ENCODE measurements around the gene AATF. TPM values are rescaled to one million over a fixed set of nuclear protein-coding genes. Genes with fewer than 3 reads are reported as not detected.

The AATF gene
- total RNA-seq, 4 donors from 2014 or later, result 16.5 to 54.2 (median 26.9) TPM

GRCh38 chr17:36928471-36929345 lies 20.0 kb upstream of the AATF start:
- WGBS, 2 donors (ENCODE audit: low coverage in 1 of 2), result 48 to 58% methylated on average over 6 to 13 of the region's 13 CpGs
- Histone ChIP-seq H3K36me3 (no peaks in the 10 kb centered on the region), H3K27me3 (peaks cover 79% of the 10 kb centered on the region), H3K4me1 (peaks cover 5 to 25% (median 20%) of the 10 kb centered on the region in 4 donors), H3K27ac (no peak overlapping the region), H3K9me3 (no peaks in the 10 kb centered on the region), H3K4me3 (no peak overlapping the region)
- TF ChIP-seq, protein P1, sequence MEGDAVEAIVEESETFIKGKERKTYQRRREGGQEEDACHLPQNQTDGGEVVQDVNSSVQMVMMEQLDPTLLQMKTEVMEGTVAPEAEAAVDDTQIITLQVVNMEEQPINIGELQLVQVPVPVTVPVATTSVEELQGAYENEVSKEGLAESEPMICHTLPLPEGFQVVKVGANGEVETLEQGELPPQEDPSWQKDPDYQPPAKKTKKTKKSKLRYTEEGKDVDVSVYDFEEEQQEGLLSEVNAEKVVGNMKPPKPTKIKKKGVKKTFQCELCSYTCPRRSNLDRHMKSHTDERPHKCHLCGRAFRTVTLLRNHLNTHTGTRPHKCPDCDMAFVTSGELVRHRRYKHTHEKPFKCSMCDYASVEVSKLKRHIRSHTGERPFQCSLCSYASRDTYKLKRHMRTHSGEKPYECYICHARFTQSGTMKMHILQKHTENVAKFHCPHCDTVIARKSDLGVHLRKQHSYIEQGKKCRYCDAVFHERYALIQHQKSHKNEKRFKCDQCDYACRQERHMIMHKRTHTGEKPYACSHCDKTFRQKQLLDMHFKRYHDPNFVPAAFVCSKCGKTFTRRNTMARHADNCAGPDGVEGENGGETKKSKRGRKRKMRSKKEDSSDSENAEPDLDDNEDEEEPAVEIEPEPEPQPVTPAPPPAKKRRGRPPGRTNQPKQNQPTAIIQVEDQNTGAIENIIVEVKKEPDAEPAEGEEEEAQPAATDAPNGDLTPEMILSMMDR (IDR thresholded peaks at IDR 0.05), result no peak
- TF ChIP-seq EP300 (IDR thresholded peaks at IDR 0.05; ENCODE audit: low read depth), result no peak
- TF ChIP-seq POLR2A (IDR thresholded peaks at IDR 0.05), result no peak
- no peak for TF ChIP-seq POLR2AphosphoS5 (IDR thresholded peaks at IDR 0.05)
- DNase-seq, result no peak
- in situ Hi-C loops (cut with MboI; ENCODE audit: low pct_ligation_motif_present in 1 of 4, low pct_unique_long_range_greater_than_20kb in 1 of 4, low sequenced_read_pairs in 3 of 4), result no loop called here
- intact Hi-C loops (cut with DNase I; ENCODE audit: low total_unique reads), result no loop called here

DNA sequence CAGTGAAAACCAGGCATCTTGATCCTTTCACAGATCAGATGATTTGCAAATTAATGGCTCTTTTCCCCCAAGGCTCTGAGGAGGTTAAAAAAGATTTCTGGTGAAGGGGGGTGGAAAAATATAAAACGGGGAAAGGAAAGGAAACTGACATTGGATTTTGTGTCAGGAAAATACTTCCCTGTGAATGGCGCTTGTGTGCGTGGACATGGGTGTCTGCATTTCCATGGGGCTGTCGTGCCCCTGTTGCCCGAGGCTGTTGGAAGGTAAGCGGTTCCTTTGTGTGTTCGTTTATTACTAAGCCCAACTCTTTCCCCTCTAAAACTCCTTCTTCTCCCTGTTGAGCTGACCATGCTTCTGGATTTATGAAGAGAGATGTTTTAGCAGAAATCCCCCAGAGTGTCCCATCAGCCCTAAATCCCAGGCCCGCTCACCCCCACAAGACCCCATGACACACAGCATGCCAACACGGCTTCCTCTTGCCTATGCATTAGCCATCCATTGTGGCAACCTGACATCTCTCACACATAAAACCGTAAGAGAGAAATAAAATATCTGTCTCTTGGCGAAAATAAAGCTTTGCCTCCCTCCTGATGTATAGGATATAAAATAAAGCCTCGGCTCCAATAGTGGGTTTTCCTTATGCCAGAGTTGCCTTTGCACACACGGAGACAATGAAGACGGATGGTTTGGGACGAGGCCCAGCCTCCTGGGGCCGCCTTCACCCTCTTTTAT lies 18.7 kb upstream of the AATF start:
- no peaks in the 10 kb centered on the region for H3K9me3 ChIP-seq
- peaks cover 91% of the 10 kb centered on the region for H3K27me3 ChIP-seq
- no peak for TF ChIP-seq POLR2A (IDR thresholded peaks at IDR 0.05)
- H3K36me3 ChIP-seq, result no peaks in the 10 kb centered on the region
- WGBS, 2 donors (ENCODE audit: low coverage in 1 of 2), result 30 to 46% methylated on average over 6 to 16 of the region's 16 CpGs
- H3K4me3 ChIP-seq, result no peak overlapping the region
- no peak overlapping the region for H3K27ac ChIP-seq
- DNase-seq, result no peak
- peaks cover 13 to 38% (median 33%) of the 10 kb centered on the region in 4 donors for H3K4me1 ChIP-seq
- intact Hi-C loops (cut with DNase I; ENCODE audit: low total_unique reads), result no loop called here
- in situ Hi-C loops (cut with MboI; ENCODE audit: low pct_ligation_motif_present in 1 of 4, low pct_unique_long_range_greater_than_20kb in 1 of 4, low sequenced_read_pairs in 3 of 4), result no loop called here

GRCh38 chr17:36930583-36930900 lies 18.2 kb upstream of the AATF start:
- 67 to 100% methylated on average over 1 of the region's 1 CpG for WGBS, 2 donors (ENCODE audit: low coverage in 1 of 2)
- Histone ChIP-seq H3K27me3 (peaks cover 97% of the 10 kb centered on the region), H3K4me3 (no peak overlapping the region), H3K9me3 (no peaks in the 10 kb centered on the region), H3K4me1 (peaks cover 13 to 43% (median 38%) of the 10 kb centered on the region in 4 donors), H3K27ac (no peak overlapping the region), H3K36me3 (no peaks in the 10 kb centered on the region)
- in situ Hi-C loops (cut with MboI; ENCODE audit: low pct_ligation_motif_present in 1 of 4, low pct_unique_long_range_greater_than_20kb in 1 of 4, low sequenced_read_pairs in 3 of 4), result no loop called here
- TF ChIP-seq EP300 (IDR thresholded peaks at IDR 0.05; ENCODE audit: low read depth), result no peak
- TF ChIP-seq, protein P1 (IDR thresholded peaks at IDR 0.05), result no peak
- TF ChIP-seq POLR2AphosphoS5 (IDR thresholded peaks at IDR 0.05), result no peak
- TF ChIP-seq POLR2A (IDR thresholded peaks at IDR 0.05), result no peak
- DNase-seq, result no peak
- intact Hi-C loops (cut with DNase I; ENCODE audit: low total_unique reads), result no loop called here

DNA sequence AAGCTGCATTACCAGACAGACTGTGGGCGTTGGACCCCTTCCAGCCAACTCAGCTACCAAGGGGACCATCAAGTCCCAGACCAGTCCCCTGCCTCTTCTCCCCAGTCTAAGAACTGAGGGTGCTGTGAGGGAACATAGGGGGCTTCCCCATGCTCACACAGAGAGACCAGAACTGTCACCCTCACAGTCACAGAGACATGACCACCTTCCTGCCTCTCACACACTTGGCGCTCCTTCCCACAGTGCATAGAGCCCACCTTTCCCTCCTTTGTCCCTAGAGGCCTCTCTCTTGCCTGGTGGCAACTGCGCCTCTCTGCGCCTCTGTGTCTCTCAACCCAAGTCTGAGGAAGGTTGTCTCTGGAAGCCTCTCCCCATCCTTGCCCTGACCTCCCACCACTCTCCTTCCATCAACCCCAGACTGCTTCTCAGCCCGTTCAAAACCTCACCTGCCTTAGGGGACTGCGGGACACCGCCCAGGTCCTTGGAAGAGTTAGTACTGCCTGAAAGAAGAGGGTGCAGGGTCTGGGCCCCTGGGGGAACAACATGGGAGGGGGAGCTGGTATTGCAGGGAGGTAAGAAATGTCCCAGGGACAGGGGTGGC lies 17.6 kb upstream of the AATF start:
- intact Hi-C loops (cut with DNase I; ENCODE audit: low total_unique reads) (no loop called here), in situ Hi-C loops (cut with MboI; ENCODE audit: low pct_ligation_motif_present in 1 of 4, low pct_unique_long_range_greater_than_20kb in 1 of 4, low sequenced_read_pairs in 3 of 4) (no loop called here)
- TF ChIP-seq, protein P1 (IDR thresholded peaks at IDR 0.05), result no peak
- TF ChIP-seq POLR2AphosphoS5 (IDR thresholded peaks at IDR 0.05) (no peak), EP300 (IDR thresholded peaks at IDR 0.05; ENCODE audit: low read depth) (no peak), POLR2A (IDR thresholded peaks at IDR 0.05) (no peak)
- no peak for DNase-seq
- WGBS, 2 donors (ENCODE audit: low coverage in 1 of 2), result 46% methylated on average over 7 of the region's 7 CpGs; no CpG with 5 or more reads in 1 of the 2 donors
- Histone ChIP-seq H3K27ac (no peak overlapping the region), H3K9me3 (no peaks in the 10 kb centered on the region), H3K4me1 (peaks cover 17 to 50% (median 45%) of the 10 kb centered on the region in 4 donors), H3K36me3 (no peaks in the 10 kb centered on the region), H3K4me3 (no peak overlapping the region), H3K27me3 (peaks cover 100% of the 10 kb centered on the region)

All from transverse colon (tissue), 4 donors.